Activated CD4-positive, alpha-beta T cell treated with anti-CD3 and anti-CD28 coated beads for 48 hours (primary cell): ENCODE data around the gene NRF1.

Experiments
- DNase-seq: peaks from one replicate; pipeline ENCODE4 v3.0.0-alpha.2; 2020

NRF1 gene

DNA sequence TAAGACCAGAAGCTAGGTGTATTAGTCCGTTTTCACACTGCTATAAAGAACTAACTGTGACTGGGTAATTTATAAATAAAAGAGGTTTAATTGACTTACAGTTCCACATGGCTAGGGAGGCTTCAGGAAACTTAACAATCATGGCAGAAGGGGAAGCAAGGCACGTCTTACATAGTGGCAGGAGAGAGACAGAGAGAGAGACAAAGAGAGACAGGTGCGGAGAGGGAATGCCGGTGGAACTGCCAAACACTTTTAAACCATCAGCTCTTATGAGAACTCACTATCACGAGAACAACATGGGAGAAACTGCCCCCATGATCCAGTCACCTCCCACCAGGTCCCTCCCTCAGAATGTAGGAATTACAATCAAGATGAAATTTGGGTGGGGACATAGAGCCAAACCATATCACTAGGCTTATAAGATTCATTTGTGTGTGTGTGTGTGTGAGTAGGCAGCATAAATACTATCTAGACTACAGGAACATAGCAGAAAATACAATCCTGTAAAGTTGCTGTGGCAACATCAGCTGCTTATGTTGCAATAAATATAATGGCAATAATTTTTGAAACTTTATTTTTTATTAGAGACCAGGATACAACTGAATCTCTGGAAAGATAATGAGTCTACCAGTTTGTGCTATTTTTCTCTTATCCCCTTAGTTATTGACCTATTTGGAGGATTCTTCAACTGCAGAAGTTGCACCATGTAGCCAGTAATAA is 77.1 kb downstream of the NRF1 start:
- DNase-seq: no peak

DNA sequence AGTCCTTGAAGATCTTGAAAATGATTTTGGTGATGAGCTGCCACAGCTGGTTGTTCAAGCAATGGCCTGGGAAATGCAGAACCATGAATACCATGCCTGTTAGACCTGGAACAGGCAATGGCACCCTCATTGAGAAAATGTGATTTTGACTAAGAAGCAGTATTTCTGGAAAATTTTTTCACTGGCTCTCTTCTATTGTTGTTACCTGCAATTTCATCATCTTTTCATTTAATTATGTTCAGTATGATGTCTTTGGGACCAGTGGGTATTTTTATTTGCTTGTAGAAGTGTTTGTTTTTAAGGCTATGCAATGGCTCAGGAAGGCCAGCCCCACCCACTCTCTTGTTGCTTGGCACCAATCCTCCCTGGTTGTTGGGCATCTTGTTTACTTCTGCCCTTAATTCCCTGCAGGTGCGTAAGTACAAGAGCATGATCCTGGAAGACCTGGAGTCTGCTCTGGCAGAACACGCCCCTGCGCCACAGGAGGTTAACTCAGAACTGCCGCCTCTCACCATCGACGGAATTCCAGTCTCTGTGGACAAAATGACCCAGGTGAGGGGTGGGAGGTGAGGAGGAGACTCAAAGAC is 78.6 kb downstream of the NRF1 start:
- no peak for DNase-seq

DNA sequence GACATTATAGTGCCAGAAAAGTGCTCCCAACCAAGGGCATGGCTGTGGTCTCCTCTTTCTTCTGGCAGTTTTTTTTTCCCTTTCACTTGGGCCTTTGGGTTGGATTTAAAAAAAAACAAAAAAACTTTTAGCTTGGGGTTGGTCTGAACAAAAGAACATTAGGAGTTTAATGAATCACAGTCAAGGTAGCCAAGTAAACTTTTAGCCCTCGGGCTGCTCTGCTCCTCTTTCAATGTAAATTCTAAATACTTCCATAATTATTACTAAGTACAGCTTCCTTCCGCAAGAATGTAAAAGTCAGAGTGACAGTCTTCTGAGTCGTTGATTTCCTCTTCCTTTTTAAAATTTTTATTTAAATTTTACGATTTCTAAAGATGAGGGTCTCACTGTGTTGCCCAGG is 79.2 kb downstream of the NRF1 start:
- no peak for DNase-seq

DNA sequence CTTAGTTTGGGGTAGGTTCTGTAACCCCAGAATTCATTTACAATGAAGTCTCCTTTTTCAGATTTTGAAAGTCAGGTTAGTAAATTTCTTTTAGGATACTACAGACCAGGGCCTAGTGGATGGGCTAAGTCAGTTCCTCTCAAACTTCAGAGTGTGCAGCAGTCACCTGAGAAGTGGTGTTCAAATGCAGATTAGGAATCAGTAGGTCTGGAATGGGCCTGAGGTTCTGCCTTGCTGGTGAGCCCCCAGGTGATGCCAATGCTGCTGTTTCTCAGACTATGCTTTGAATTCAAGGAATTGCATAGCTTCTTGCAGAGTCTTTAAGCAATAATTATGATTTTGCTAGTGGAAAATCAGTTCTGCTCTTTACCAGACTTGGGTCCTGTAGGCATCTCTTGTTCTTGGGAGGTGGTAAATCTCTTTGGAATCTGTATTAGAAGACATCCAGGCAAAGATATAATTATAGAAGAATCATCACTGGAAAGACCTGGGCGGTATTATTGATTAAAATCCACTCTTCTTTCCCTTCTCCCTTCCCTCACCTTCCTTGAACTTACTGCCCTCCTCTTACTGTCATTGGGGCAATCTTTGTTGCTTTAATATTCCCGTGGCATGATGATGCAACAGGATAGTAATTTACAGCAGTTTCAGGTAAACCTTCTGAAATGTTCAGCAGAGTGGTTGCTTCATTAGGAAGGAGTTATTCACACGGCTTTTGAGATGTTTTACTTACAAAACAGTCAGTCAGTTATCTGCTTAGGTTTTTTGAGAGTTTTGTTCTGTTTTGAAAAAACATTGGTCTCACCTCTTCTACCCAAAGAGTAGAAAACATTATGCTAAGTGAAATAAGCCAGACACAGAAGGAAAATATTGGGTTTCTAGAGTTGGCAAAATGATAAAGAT is 87.2 kb downstream of the NRF1 start:
- DNase-seq: no peak

DNA sequence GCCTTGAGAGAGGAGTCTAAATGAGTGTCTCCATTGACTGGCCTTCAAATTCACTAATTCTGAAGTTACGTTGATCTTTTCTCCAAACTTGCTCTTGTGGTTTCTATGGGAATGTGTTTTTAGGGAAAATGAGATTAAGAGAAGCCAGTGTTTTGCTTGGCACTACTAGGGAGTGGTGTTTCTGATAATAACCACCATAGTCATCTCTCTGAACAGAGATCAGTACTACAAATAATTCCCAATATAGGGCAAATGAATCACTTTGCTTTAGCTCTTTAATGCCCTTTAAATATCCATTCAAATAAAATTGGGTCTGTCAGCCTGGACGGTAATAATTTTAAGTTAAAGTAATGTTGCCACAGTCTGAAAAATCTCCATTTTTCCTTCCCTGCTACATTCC is 90.8 kb downstream of the NRF1 start:
- no peak for DNase-seq

DNA sequence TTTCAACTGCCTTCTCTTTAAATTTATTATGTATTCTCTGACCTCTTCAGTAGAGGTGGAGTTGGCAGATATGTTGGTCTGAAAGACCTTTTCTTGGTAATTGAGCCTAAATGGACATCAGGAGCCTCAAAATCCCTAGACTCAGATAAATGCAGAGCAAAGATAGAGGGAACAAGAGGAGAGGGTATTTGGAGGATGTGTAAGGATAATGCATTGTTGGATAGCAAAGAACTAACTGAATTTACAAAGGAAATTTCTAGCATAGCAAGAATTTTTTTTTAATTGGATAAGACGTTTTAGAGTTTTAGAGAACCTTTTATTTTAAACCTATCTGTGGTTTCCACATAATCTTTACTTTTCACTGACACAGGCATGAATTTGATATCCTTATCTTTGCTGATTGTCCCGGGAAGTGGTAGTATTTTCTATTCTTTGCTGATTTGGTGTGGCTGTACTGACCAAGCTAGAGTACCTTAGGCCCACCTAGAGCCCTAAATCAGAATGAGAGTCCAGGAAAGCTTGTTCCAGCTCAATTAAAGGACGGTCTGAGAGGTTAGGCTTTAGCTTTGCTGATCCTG is 91.3 kb downstream of the NRF1 start:
- DNase-seq: no peak

DNA sequence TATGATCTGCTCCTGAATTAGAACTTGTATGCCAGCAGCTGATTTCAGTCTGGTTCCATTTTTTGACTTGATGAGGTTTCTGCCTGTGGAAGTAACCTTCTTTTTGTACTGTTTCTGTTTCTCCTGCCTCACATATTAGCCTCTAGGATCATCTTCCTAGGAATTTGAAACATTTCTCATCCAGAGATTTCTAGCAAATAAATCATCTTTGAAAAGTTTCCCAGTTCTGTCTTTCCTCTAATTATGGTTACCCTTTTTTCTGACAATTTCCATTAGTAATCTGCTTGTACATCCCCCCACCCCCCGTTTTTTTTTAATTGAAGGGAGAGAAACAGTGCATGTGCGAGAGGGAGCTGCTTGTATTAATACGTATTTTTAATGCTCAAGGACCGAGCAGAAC is 92.2 kb downstream of the NRF1 start:
- no peak for DNase-seq

DNA sequence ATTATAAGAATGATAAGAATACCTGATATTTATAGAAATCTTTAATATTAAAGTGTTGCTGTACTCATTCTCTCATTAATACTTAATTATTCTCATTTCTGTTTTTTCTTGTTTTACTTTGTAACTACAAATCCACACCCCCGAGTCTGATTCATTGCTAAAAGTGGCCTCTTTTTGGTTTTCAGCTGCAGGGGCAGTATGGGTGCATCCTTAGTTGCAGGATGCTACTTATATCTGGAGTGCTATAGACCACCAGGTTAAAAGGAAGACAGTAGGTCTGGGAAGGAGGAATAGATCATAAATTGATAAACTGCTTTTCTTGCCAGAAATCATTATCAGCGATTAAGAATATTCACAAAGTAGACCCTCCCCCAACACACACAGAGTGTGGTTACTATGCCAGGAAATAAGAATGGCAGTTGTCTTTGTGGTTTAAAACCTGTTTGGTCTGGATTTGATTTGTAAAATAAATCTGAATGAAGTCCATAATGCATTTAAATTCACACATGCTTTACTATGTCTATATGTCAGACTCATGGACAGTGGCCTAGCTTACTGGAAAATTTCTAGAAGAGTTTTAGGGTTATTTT is 96.5 kb downstream of the NRF1 start:
- DNase-seq: no peak

DNA sequence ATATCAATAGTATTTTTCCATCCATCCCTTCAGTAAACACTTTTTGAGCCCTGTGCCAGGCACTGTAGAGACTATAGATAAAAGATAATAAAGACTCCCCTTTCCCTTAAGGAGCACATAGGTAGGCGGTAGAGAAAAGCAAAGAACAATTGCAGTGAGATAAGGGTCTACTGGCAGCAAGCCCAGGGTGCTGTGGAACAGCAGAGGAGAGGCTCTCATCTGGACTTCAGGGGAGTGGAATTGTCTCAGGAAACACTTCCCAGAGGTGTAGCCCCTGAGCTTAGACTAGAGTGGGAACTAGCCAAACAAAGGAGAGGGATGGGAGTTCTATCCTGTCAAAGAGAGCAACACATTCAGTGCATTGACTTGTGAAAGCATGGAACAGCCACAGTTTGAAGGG is 102.0 kb downstream of the NRF1 start:
- no peak for DNase-seq

DNA sequence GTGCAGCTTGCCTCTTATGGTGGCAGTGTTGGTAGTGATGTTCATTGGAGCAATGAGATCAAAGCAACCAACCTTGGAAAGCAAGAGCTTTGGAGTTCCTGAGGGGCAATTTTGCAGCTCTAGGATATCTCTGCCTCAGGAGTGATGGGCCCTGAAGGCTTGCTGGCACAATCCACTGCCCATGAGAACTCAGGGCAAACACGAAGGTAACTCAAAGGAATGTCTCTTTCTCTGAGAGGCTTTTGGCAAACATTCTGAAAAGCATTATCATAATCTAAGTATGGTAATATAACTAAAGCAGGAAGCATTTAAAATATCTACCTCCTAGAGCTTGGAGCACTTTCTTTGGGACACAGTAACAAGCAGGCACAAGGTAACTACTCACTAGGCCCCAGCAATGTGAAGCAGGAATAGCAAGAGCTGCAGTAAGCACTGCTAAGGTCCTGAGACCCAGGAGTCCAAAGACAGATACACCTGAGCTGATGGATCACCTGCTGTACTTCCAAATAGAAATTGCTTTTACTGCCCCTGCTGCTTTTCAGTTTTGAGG is 103.1 kb downstream of the NRF1 start:
- no peak for DNase-seq

DNA sequence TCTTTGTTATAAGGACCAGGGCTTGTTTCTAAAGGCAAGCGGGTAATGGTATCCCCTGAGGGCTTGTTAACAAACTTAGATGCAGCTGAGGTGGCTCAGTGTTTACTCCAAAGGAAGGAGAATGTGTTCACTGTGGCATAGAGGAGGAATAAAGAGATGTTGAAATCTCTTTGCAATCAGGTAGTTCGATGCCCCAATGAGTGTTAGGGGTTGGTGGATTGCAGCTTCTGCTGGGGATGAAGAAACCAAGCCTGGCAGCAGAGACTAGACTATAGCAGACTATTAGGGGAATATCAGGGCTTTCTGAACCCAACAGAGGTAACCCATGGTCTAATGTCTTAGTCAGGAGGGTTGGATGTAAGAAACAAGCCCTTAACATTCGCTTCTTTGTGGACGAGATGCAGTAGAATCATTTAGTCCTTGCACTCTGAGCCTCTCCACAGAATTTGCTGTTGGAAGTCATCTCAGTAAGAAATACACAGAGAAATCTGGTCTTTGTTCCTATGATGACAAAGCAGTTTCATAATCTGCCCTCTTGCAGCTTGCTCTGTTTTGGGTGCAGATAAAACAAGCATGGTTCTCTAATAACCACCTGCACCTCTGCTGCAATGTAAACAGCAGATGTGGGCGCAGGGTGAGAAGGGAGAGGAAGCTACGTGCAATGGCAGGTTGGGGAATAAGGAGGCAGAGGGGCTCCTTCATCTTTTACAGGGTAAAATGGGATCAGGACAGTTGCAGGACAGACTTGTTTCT is 108.6 kb downstream of the NRF1 start:
- DNase-seq: no peak

DNA sequence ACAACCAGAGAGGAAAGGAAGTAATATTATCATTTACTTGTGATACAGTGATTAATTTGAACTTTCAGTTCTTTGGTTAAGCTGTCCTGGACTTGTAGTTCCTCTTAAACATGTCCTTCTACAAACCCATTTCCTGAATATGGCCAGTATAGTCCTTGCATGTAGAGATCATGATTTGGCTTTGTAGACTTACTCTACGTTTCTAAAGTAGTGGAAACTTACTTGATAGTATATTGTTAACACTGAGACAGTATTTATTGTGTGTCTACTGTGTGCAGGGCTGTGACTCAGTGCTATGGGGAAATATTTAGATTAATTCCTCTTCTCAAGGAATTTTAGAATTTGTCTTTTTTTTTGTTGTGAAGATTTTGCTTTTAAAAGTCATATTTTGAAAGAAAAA is 109.5 kb downstream of the NRF1 start:
- DNase-seq: no peak

DNA sequence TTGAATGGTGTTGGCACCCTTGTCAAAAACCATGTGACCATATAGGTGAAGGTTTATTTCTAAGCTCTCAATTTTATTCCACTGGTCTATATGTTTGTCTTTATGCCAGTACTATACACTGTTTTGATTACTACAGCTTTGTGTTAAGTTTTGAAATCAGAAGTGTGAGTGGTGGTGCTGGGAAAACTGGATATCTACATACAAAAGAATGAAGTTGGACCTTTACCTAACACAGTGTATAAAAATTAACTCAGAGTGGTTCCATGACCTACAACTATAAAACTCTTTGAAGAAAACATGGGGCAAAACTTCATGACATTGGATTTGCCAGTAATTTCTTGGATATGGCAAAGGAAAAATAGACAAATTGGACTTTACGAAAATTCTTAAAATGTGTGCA is 112.2 kb downstream of the NRF1 start:
- DNase-seq: no peak

DNA sequence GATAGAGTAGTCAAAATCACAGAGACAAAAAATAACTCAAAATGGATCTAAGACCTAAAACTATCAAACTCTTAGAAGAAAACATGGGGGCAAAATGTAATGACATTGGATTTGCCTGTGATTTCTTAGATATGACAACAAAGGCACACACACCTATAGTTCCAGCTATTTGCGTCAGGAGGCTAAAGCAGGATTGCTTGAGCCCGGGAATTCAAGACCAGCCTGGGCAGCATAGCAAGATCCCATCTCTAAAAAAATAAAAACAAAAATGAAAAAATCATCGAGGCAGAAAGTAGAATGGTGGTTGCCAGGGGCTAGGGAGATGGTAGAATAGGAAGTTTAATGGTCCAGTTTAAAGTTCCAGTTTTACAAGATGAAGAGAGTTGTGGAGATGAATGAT is 113.3 kb downstream of the NRF1 start:
- no peak for DNase-seq

DNA sequence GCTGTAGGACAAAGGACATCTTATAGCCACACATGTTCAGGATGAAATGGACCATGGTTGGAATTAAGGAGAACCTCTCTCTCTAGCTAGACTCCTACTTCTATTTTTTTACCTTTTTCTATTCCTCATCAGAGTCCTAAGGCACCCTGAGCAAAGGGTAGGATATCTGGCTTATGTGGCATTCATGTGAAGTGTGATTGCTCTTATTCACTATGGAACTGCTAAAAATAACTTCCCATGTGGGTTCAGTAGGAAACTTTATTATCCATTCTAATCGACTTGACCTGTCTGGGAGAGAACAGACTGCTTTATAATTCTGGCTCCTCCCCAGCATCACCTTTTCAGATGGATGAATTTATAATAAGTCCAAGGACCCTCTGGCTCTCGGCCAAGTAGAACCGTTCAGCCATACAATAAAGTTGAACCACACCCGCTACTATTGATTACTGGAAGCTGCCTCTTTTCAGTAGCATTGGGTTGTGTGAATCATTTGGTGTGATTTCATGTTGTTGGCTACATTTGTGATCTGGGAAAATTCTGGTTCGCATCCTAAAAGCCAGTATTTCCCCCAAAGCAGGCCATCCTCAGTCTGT is 117.5 kb downstream of the NRF1 start:
- no peak for DNase-seq

DNA sequence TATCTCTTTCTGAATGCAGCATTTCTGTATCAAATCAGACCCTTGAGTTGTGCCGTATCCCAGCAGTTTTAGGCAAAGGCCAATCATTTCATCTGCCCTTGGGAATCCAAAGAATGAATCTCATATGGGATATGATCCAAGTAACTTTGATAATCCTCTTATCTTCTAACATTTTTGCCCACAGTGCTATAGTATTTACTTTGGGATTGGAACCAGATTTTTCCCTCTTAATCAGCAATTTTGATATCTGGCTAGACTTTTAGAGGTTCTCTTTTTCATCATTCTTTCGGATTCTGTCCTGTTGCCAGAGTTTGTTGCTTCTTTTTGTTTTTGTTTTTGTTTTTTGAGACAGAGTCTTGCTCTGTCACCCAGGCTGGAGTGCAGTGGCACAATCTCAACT is 118.0 kb downstream of the NRF1 start:
- DNase-seq: no peak

DNA sequence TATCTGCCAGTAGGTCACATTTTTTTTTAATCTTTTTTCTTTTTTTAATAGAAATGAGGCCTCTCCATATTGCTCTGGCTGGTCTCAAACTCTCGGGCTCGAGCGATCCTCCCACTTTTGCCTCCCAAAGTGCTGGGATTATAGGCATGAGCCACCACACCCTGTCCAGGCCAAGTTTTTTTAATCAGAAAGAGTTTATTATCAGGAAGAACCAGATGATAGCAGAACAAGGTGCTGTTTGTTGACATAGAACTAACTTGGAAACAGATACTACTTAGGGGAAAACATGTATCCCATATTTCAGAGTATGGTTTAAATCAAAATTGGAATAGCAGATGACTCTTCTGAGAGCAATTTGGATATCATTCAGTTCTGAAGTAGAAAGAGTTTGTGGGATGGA is 118.6 kb downstream of the NRF1 start:
- DNase-seq: no peak

DNA sequence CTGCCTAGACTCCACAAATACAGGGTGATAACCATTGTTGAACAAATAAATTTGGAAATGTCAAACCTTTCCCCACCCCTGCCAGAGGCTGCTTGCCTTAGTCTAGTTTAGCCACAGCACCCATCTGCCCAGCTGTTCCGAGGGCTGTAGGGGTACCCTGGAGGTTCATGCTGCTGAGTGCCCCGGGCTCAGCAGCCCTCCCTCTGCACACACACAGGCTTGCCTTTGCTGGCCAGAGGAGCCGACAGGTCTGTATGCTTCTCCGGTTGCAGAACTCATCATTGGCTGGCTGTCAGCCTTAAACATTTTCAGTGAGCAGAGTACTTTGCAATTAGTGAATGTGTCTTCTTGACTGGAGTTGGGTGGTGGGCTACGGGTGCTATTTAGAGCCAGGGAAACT is 122.9 kb downstream of the NRF1 start:
- DNase-seq: no peak

DNA sequence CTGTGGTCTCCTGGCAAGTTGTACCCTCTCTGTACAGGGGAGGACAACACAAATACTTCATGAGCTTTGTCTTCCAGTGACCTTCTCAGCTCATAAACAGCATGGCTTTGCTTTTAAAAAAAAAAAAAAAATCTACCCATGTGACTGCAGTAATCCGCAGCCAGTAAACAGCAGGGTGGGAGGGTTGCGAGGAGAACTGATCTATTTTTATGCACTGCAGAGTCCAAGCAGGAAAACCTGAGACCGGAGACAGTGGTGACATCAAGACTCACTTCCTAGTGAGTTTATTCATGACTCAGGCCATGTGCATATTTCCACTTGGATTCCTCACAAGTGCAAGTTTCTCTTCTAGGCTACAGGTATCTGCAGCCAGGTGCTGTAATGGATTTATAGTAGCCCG is 127.9 kb downstream of the NRF1 start:
- no peak for DNase-seq

DNA sequence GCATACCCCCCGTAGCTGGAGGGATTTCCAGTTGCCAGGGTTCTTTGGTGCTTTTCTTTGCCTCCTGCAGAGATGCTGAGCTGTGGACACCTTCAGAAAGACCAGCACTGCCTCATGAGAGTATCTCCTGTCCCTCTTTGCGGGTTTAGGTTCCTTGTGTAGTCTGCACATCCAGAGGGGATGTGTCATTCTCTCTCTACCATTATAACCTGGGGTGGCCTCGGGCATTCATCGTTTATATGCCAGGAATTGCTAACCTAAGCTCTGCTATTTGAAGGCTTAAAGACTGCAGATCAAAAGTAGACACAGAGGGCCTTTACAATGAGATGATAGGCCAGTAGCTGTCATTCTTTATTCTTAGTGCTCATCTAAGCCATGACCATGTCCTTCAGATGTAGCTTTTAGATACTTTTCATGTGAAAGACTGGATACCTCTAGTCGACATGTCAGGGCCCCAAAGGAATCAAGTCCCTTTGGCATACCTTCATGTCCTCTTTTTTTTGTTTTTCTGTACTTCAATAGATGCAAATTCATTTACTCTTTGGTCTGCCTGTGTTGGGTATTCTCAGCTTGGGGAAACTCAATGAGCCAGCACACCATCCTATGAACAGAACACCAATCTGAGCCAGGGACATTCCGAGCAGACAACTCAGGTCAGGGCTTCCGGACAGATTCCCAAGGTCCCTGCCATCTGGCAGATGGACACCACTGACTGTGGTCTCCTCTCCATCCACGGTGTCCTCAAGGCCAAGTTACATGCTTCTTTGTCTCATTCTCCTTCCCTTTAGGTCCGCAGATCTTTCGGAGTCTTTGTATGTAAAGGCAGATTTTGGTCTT is 129.3 kb downstream of the NRF1 start:
- no peak for DNase-seq

DNA sequence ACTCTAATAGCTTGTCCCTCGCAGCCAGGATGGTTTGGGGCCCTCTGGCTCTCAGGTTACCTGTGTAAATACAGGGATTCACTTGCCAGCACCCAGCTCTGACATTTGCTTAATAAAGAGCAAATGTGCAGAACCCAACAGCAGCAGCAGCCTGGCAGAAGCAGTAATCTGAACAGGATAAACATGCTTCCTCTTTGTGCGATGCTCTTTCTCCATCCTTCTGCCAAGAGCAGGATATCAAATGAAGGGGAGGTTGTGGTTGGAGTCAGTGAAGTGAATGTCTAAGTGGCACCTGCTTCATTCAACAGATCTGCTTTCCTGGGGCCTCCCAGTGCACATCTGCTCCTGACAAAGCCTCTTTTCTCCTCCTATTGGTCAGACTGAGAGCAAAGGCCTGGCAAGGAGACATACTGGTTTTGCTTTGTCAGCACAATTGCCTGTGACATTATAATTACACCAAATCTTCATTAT is 130.3 kb downstream of the NRF1 start:
- DNase-seq: no peak
